CD4-positive, alpha-beta T cell treated with Interleukin-17A for 4 hours (primary cell): ENCODE data around the gene MOBP.

Experiments
- DNase-seq: peaks from one replicate; pipeline ENCODE4 v3.0.0-alpha.2; 2020; ENCODE audit warnings: mixed read lengths

The MOBP gene

GRCh38 chr3:39550354-39551051, 83.0 kb downstream of the MOBP start:
- DNase-seq = no peak
